ENCODE measurements around the gene CTDSPL. TPM values are rescaled to one million over a fixed set of nuclear protein-coding genes. Genes with fewer than 3 reads are reported as not detected.

CTDSPL gene
- total RNA-seq, 2 donors from 2014 or later = 27.8 to 30.7 TPM

- no peaks in the 10 kb centered on the region for H3K9me3 ChIP-seq (ENCODE audit: control insufficient read depth, low read length)
- Mint-ChIP-seq H3K4me3 (no peak overlapping the region), H3K36me3 (ENCODE audit: low read depth) (peaks cover 6% of the 10 kb centered on the region), H3K27ac (no peak overlapping the region), H3K9me3 (no peaks in the 10 kb centered on the region), H3K4me1 (peaks cover 16% of the 10 kb centered on the region), H3K27me3 (ENCODE audit: insufficient read depth) (peaks cover 46% of the 10 kb centered on the region)
- WGBS, 2 experiments (ENCODE audit: insufficient coverage in 1 of 2, insufficient read length in 1 of 2) = 86 to 89% methylated on average over 3 to 4 of the region's 4 CpGs
- H3K27me3 ChIP-seq (ENCODE audit: control insufficient read depth, insufficient read depth, low read length, poor library complexity, severe bottlenecking) = peaks cover 29% of the 10 kb centered on the region
- peaks cover 17% of the 10 kb centered on the region for H3K4me1 ChIP-seq (ENCODE audit: control insufficient read depth, insufficient read depth, low read length)
- no peak for DNase-seq
- H3K9ac ChIP-seq (ENCODE audit: extremely low read depth, low read length, poor library complexity, severe bottlenecking) = no peak overlapping the region
- H3K36me3 ChIP-seq (ENCODE audit: control insufficient read depth, insufficient read depth, low read length) = no peaks in the 10 kb centered on the region
- H3K27ac ChIP-seq (ENCODE audit: low read depth, low read length) = no peak overlapping the region
- TF ChIP-seq CTCF (conservative IDR thresholded peaks at IDR 0.05) = no peak
- H3K4me3 ChIP-seq (ENCODE audit: low read length) = peak overlapping the region; percentile 19
Observed at GRCh38 chr3:38026856-38027255, 165.2 kb downstream of the CTDSPL start.

GRCh38 chr3:38027466-38028465 is 166.1 kb downstream of the CTDSPL start:
- Histone ChIP-seq H3K36me3 (ENCODE audit: control insufficient read depth, insufficient read depth, low read length) (no peaks in the 10 kb centered on the region), H3K9ac (ENCODE audit: extremely low read depth, low read length, poor library complexity, severe bottlenecking) (no peak overlapping the region), H3K9me3 (ENCODE audit: control insufficient read depth, low read length) (no peaks in the 10 kb centered on the region), H3K4me3 (ENCODE audit: low read length) (peak overlapping the region; percentile 82), H3K27ac (ENCODE audit: low read depth, low read length) (no peak overlapping the region), H3K27me3 (ENCODE audit: control insufficient read depth, insufficient read depth, low read length, poor library complexity, severe bottlenecking) (peaks cover 36% of the 10 kb centered on the region), H3K4me1 (ENCODE audit: control insufficient read depth, insufficient read depth, low read length) (peaks cover 8% of the 10 kb centered on the region)
- Mint-ChIP-seq H3K9me3 (no peaks in the 10 kb centered on the region), H3K4me3 (peak overlapping the region; percentile 66), H3K36me3 (ENCODE audit: low read depth) (peaks cover 6% of the 10 kb centered on the region), H3K27ac (no peak overlapping the region), H3K4me1 (peaks cover 16% of the 10 kb centered on the region), H3K27me3 (ENCODE audit: insufficient read depth) (peaks cover 55% of the 10 kb centered on the region)
- no peak for TF ChIP-seq CTCF (conservative IDR thresholded peaks at IDR 0.05)
- 96 to 100% methylated on average over 4 to 6 of the region's 6 CpGs for WGBS, 2 experiments (ENCODE audit: insufficient coverage in 1 of 2, insufficient read length in 1 of 2)
- peak; percentile 49 for DNase-seq

GRCh38 chr3:38028621-38029361 is 167.1 kb downstream of the CTDSPL start:
- H3K27me3 ChIP-seq (ENCODE audit: control insufficient read depth, insufficient read depth, low read length, poor library complexity, severe bottlenecking) = peaks cover 36% of the 10 kb centered on the region
- DNase-seq = peak; percentile 76
- no peaks in the 10 kb centered on the region for H3K9me3 ChIP-seq (ENCODE audit: control insufficient read depth, low read length)
- Mint-ChIP-seq H3K9me3 (no peaks in the 10 kb centered on the region), H3K4me1 (peaks cover 8% of the 10 kb centered on the region), H3K4me3 (peak overlapping the region; percentile 66), H3K36me3 (ENCODE audit: low read depth) (peaks cover 6% of the 10 kb centered on the region), H3K27me3 (ENCODE audit: insufficient read depth) (peaks cover 64% of the 10 kb centered on the region), H3K27ac (no peak overlapping the region)
- peak overlapping the region; percentile 82 for H3K4me3 ChIP-seq (ENCODE audit: low read length)
- no peaks in the 10 kb centered on the region for H3K36me3 ChIP-seq (ENCODE audit: control insufficient read depth, insufficient read depth, low read length)
- H3K4me1 ChIP-seq (ENCODE audit: control insufficient read depth, insufficient read depth, low read length) = peaks cover 3% of the 10 kb centered on the region
- no peak overlapping the region for H3K9ac ChIP-seq (ENCODE audit: extremely low read depth, low read length, poor library complexity, severe bottlenecking)
- 4 to 7% methylated on average over 13 to 45 of the region's 45 CpGs for WGBS, 2 experiments (ENCODE audit: insufficient coverage in 1 of 2, insufficient read length in 1 of 2)
- no peak for TF ChIP-seq CTCF (conservative IDR thresholded peaks at IDR 0.05)
- H3K27ac ChIP-seq (ENCODE audit: low read depth, low read length) = no peak overlapping the region

Data from endodermal cell (in vitro differentiated cells).